Measurements from ENCODE around the gene NRTN. TPM values are rescaled to one million over a fixed set of nuclear protein-coding genes. Genes with fewer than 3 reads are reported as not detected.

Gene NRTN
- total and polyA plus RNA-seq, 4 donors, result 0.23 to 3.3 (median 1.4) TPM

DNA sequence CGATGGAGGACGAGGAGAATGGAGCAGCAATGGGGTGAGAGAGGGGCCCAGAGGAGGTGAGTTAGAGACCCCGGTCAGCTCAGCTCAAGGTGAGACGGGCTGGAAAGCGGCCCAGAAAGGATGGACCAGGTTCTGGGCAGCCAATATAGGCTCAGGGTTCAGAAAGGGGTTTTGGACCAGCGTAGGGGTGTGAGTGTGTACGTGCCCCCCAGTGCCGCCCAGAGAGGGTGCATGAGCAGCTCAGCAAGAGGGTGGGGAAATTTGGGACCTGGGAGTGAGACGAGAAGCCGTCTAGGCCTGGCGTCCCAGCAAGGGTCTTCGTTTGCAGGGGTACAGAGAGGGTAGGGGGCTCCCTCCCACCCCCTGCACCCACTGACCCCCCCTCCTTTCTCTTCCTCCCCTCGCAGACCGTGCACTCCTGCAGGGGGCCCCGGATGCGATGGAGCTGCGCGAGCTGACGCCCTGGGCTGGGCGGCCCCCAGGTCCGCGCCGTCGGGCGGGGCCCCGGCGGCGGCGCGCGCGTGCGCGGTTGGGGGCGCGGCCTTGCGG, 22.5 kb downstream of the NRTN start:
- peaks cover 0 to 2% (median 0%) of the 10 kb centered on the region in 4 donors for H3K9me3 ChIP-seq (ENCODE audit: control insufficient read depth in 4 of 4, insufficient read depth in 3 of 4, low read length in 3 of 4)
- no peaks in the 10 kb centered on the region for H3K36me3 ChIP-seq (ENCODE audit: control insufficient read depth in 4 of 4, insufficient read depth in 4 of 4, low read length in 4 of 4)
- H3K9ac ChIP-seq (ENCODE audit: insufficient read depth in 1 of 2, low read length in 2 of 2), result no peak overlapping the region
- ATAC-seq (ENCODE audit: insufficient read depth, low FRiP score) (no peak), DNase-seq (no peak)
- TF ChIP-seq, protein P1, sequence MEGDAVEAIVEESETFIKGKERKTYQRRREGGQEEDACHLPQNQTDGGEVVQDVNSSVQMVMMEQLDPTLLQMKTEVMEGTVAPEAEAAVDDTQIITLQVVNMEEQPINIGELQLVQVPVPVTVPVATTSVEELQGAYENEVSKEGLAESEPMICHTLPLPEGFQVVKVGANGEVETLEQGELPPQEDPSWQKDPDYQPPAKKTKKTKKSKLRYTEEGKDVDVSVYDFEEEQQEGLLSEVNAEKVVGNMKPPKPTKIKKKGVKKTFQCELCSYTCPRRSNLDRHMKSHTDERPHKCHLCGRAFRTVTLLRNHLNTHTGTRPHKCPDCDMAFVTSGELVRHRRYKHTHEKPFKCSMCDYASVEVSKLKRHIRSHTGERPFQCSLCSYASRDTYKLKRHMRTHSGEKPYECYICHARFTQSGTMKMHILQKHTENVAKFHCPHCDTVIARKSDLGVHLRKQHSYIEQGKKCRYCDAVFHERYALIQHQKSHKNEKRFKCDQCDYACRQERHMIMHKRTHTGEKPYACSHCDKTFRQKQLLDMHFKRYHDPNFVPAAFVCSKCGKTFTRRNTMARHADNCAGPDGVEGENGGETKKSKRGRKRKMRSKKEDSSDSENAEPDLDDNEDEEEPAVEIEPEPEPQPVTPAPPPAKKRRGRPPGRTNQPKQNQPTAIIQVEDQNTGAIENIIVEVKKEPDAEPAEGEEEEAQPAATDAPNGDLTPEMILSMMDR (IDR thresholded peaks at IDR 0.05; ENCODE audit: control extremely low read depth, extremely low read depth), result no peak
- 16 to 25% methylated on average over 26 to 37 of the region's 37 CpGs for WGBS, 2 donors
- H3K4me3 ChIP-seq, result peak overlapping the region; percentile 25
- H3K27ac ChIP-seq (ENCODE audit: low read depth in 1 of 2, low read length in 1 of 2), result peak overlapping the region in 1 of 2 donors; percentile 89
- H3K27me3 ChIP-seq (ENCODE audit: control insufficient read depth in 3 of 3, insufficient read depth in 3 of 3, low read length in 2 of 3), result peaks cover 0 to 4% (median 0%) of the 10 kb centered on the region in 3 donors
- peaks cover 0 to 17% (median 0%) of the 10 kb centered on the region in 5 donors for H3K4me1 ChIP-seq (ENCODE audit: control insufficient read depth in 5 of 5, insufficient read depth in 5 of 5, low read length in 5 of 5)

DNA sequence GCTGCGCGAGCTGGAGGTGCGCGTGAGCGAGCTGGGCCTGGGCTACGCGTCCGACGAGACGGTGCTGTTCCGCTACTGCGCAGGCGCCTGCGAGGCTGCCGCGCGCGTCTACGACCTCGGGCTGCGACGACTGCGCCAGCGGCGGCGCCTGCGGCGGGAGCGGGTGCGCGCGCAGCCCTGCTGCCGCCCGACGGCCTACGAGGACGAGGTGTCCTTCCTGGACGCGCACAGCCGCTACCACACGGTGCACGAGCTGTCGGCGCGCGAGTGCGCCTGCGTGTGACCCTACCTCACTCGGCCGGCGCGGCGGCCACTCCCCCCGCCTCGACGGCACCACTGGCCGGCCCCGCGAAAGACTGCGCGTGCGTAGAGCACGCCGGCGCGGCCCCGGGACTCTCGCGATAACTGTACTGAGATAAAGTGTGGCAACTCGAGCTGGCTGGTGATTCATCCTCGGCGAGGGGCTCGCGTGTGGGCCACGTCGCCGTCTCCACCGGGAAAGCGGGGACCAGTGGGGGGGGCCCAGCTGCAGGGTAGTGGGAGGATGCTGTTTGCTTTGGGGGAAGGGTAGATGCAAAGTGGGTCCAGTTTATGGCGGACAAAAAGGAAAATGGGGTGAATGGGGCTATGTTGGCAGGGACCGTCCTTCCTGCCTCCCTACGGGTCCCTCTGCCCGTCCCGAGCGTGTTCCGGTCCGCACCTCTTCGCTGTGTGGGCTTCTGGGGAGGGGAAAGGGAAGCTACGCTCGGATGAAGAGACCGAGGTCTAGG, 23.2 kb downstream of the NRTN start:
- peak overlapping the region; percentile 85 to 89 for H3K27ac ChIP-seq (ENCODE audit: low read depth in 1 of 2, low read length in 1 of 2)
- H3K9ac ChIP-seq (ENCODE audit: insufficient read depth in 1 of 2, low read length in 2 of 2), result peak overlapping the region; percentile 37 to 93
- peak; percentile 94 to 96 (median 96) for DNase-seq
- TF ChIP-seq, protein P1 (IDR thresholded peaks at IDR 0.05; ENCODE audit: control extremely low read depth, extremely low read depth), result no peak
- no peaks in the 10 kb centered on the region for H3K36me3 ChIP-seq (ENCODE audit: control insufficient read depth in 4 of 4, insufficient read depth in 4 of 4, low read length in 4 of 4)
- peaks cover 0 to 16% (median 0%) of the 10 kb centered on the region in 5 donors for H3K4me1 ChIP-seq (ENCODE audit: control insufficient read depth in 5 of 5, insufficient read depth in 5 of 5, low read length in 5 of 5)
- H3K27me3 ChIP-seq (ENCODE audit: control insufficient read depth in 3 of 3, insufficient read depth in 3 of 3, low read length in 2 of 3), result peaks cover 0 to 4% (median 0%) of the 10 kb centered on the region in 3 donors
- peak; percentile 83 for ATAC-seq (ENCODE audit: insufficient read depth, low FRiP score)
- peak overlapping the region; percentile 47 for H3K4me3 ChIP-seq
- WGBS, 2 donors, result 1% methylated on average over 77 to 91 of the region's 91 CpGs
- peaks cover 0 to 2% (median 0%) of the 10 kb centered on the region in 4 donors for H3K9me3 ChIP-seq (ENCODE audit: control insufficient read depth in 4 of 4, insufficient read depth in 3 of 4, low read length in 3 of 4)

DNA sequence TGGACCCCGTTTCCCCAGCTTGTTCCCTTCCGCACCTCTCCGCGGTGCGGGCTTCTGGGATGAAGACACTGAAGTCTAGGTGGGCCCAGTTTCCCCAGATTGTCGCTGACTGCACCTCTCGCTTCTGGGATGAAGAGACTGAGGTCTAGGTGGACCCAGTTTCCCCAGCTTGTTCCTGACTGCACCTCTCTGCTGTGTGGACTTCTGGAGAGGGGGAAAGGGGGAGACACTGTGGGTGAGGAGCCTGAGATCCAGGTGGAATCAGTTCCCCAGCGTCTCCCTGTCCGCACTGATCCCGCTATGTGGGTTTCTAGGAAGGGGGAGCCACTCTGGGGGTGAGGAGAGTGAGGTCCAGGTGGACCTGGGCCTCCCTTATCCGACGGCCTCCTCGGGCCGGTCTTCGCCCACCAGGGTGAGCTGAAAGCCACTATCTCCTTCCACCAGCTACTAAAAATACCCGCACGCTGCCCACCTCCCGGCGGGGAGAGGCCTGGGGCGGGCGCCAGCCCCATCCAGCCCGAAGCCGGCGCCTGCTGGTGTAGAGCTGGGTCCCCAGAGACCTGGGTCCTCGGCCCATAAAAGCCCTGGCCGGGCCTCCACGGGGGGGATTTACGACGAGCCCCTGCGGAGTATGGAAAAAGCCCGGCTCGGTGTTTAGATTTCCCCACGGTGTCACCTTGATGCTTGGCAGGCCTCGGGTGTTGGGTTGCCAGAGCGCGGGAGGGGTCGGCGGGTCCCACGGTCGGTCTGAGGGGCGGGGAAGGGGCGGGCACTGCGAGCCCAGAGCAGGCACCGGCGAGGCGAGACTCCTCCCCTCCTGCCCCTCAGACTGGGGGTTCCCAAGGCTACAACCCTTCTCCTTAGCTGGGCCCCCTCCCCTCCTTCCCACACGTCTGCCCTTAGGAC, 24.0 kb downstream of the NRTN start:
- 2 to 7% methylated on average over 40 to 44 of the region's 47 CpGs for WGBS, 2 donors
- peaks cover 0 to 2% (median 0%) of the 10 kb centered on the region in 4 donors for H3K9me3 ChIP-seq (ENCODE audit: control insufficient read depth in 4 of 4, insufficient read depth in 3 of 4, low read length in 3 of 4)
- peak overlapping the region; percentile 36 for H3K4me3 ChIP-seq
- H3K27me3 ChIP-seq (ENCODE audit: control insufficient read depth in 3 of 3, insufficient read depth in 3 of 3, low read length in 2 of 3), result peaks cover 0 to 4% (median 0%) of the 10 kb centered on the region in 3 donors
- TF ChIP-seq, protein P1 (IDR thresholded peaks at IDR 0.05; ENCODE audit: control extremely low read depth, extremely low read depth), result no peak
- peak overlapping the region in 1 of 2 donors; percentile 89 for H3K27ac ChIP-seq (ENCODE audit: low read depth in 1 of 2, low read length in 1 of 2)
- no peaks in the 10 kb centered on the region for H3K36me3 ChIP-seq (ENCODE audit: control insufficient read depth in 4 of 4, insufficient read depth in 4 of 4, low read length in 4 of 4)
- H3K4me1 ChIP-seq (ENCODE audit: control insufficient read depth in 5 of 5, insufficient read depth in 5 of 5, low read length in 5 of 5), result peaks cover 0 to 16% (median 0%) of the 10 kb centered on the region in 5 donors
- DNase-seq (peak; percentile 54 to 70 (median 68)), ATAC-seq (ENCODE audit: insufficient read depth, low FRiP score) (no peak)
- H3K9ac ChIP-seq (ENCODE audit: insufficient read depth in 1 of 2, low read length in 2 of 2), result peak overlapping the region; percentile 37 to 93
